Transverse colon (tissue), 4 donors: ENCODE measurements around the gene ALDH3B2. TPM values are rescaled to one million over a fixed set of nuclear protein-coding genes. Genes with fewer than 3 reads are reported as not detected.

ENCODE experiments used
- DNase-seq: peaks from one replicate; pipeline ENCODE4 v3.0.0-alpha.2; 2019
- H3K27ac ChIP-seq, 4 donors: fragments of 200-600 bp; sonication (generic); 2 replicates each; pipeline ENCODE4 v1.5.1; 2016 to 2018; ENCODE audit warnings: inconsistent platforms in 4 of 4
- H3K27me3 ChIP-seq: fragments of 200-600 bp; sonication (generic); 2 replicates; pipeline ENCODE4 v1.5.1; 2017; ENCODE audit warnings: inconsistent platforms
- H3K36me3 ChIP-seq, 4 donors: fragments of 200-600 bp; sonication (generic); 2 replicates each; pipeline ENCODE4 v1.5.1; 2017 to 2019; ENCODE audit warnings: inconsistent platforms in 4 of 4
- H3K4me1 ChIP-seq, 4 donors: fragments of 200-600 bp; sonication (generic); 2 replicates each; pipeline ENCODE4 v1.5.1; 2017 to 2020; ENCODE audit warnings: inconsistent platforms in 4 of 4
- H3K4me3 ChIP-seq, 4 donors: fragments of 200-600 bp; sonication (generic); 1 replicate in 1 of 4; 2 replicates in 3 of 4; pipeline versions ENCODE4 v1.5.1 to v1.6.1; 2017 to 2019; ENCODE audit warnings: inconsistent platforms in 4 of 4
- H3K9me3 ChIP-seq, 2 donors: fragments of 200-600 bp; sonication (generic); 2 replicates each; pipeline ENCODE4 v1.5.1; 2017 to 2019; ENCODE audit warnings: inconsistent platforms in 2 of 2
- EP300 ChIP-seq: sonication (generic); formaldehyde crosslinking; IDR thresholded peaks from one replicate; pipeline ENCODE4 v1.6.1; 2017; ENCODE audit warnings: antibody characterized with exemption, low read depth
- POLR2A ChIP-seq: fragments of 450-650 bp; IDR thresholded peaks from one replicate; pipeline ENCODE4 v1.6.1; 2016; ENCODE audit warnings: antibody characterized with exemption, mild to moderate bottlenecking, moderate library complexity
- POLR2AphosphoS5 ChIP-seq, 3 donors: sonication (generic); formaldehyde crosslinking; IDR thresholded peaks; one replicate each; pipeline ENCODE4 v1.6.1; 2016; ENCODE audit warnings: antibody characterized with exemption in 3 of 3
- WGBS, 2 donors: methylation state at CpG; one replicate each; pipeline ENCODE4 v1.1.5; 2018; ENCODE audit warnings: low coverage in 1 of 2; 5-methylcytosine and 5-hydroxymethylcytosine counted together
- in situ Hi-C, 4 donors: fragments of 200-750 bp; cut with MboI; loops; one replicate each; pipeline versions ENCODE4 v1.15.0 to v1.15.1; 2017; ENCODE audit warnings: low sequenced_read_pairs in 3 of 4, low pct_ligation_motif_present in 1 of 4, low pct_unique_long_range_greater_than_20kb in 1 of 4
- intact Hi-C: fragments of 100-400 bp; cut with DNase I; formaldehyde crosslinking; loops from one replicate; pipeline ENCODE4 v1.15.1; 2023; ENCODE audit warnings: low total_unique reads
- total RNA-seq, 4 donors: library from RNA; depleted of rRNA; stranded (reverse); fragments of >200 nt; gene quantifications; one replicate each; pipeline ENCODE4 v1.1.0, GENCODE V29; 2016
- TF ChIP-seq, protein P1 (sequence below), 5 experiments: fragments of 200-600 bp in 3 of 5; fragments of 450-650 bp in 2 of 5; sonication (generic) in 3 of 5; IDR thresholded peaks; 1 replicate in 2 of 5; 2 replicates in 3 of 5; pipeline ENCODE4 v1.5.1; 2016 to 2017; ENCODE audit warnings: antibody characterized with exemption in 5 of 5, inconsistent platforms in 3 of 5, mild to moderate bottlenecking in 2 of 5, moderate library complexity in 1 of 5

ALDH3B2 gene
- total RNA-seq, 4 donors from 2014 or later: 13.8 TPM; not detected in 3

DNA sequence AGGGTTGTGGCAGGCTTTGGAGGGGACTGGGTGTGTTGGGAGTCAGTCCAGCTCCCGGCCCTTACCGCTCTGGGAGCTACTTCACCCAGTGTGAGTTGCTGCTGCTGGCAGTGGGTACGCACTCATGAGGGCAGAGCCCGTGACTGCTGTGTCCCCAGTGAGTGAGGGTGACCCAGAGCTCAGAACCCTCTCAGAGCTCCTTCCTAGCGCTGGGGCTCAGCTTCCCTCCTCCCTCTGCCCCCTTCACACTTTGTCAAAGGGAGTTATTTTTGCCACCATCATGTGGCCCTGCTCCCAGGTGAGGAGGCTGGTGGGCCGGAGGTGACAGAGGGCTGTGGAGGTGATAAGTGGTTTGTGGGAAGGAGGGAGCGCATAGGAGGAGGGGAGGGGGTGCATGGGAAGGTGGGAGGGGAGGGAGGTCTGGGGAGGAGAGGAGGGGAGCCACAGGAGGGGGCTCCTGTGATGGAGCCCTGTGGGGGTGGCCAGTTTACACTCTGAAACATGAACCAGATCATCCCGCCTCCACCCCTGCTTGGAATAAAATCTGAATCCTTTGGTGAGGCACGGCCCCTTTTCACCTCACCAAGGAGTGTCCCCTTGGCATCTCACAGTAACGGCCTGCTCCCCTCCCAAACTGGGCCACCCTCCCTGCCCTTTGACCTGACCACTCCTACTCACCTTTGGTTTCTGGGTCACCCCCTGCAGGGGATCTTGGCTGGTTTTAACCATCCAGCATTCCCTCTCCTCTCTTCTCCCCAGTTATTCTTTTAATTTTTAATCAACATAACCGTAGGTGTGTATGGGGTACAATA, 57.8 kb downstream of the ALDH3B2 start:
- no peaks in the 10 kb centered on the region for H3K9me3 ChIP-seq
- DNase-seq: no peak
- TF ChIP-seq POLR2A: no peak
- no peak for TF ChIP-seq EP300
- no peak for TF ChIP-seq POLR2AphosphoS5 (IDR thresholded peaks at IDR 0.05)
- TF ChIP-seq, protein P1, sequence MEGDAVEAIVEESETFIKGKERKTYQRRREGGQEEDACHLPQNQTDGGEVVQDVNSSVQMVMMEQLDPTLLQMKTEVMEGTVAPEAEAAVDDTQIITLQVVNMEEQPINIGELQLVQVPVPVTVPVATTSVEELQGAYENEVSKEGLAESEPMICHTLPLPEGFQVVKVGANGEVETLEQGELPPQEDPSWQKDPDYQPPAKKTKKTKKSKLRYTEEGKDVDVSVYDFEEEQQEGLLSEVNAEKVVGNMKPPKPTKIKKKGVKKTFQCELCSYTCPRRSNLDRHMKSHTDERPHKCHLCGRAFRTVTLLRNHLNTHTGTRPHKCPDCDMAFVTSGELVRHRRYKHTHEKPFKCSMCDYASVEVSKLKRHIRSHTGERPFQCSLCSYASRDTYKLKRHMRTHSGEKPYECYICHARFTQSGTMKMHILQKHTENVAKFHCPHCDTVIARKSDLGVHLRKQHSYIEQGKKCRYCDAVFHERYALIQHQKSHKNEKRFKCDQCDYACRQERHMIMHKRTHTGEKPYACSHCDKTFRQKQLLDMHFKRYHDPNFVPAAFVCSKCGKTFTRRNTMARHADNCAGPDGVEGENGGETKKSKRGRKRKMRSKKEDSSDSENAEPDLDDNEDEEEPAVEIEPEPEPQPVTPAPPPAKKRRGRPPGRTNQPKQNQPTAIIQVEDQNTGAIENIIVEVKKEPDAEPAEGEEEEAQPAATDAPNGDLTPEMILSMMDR (IDR thresholded peaks at IDR 0.05): no peak
- WGBS, 2 donors: 48% methylated on average over 11 of the region's 11 CpGs; no CpG with 5 or more reads in 1 of the 2 donors
- no peak overlapping the region for H3K4me3 ChIP-seq
- intact Hi-C loops: no loop called here
- peaks cover 6 to 13% (median 12%) of the 10 kb centered on the region in 4 donors for H3K4me1 ChIP-seq
- in situ Hi-C loops: no loop called here
- no peaks in the 10 kb centered on the region for H3K36me3 ChIP-seq
- H3K27ac ChIP-seq: no peak overlapping the region
- H3K27me3 ChIP-seq: peaks cover 15% of the 10 kb centered on the region

DNA sequence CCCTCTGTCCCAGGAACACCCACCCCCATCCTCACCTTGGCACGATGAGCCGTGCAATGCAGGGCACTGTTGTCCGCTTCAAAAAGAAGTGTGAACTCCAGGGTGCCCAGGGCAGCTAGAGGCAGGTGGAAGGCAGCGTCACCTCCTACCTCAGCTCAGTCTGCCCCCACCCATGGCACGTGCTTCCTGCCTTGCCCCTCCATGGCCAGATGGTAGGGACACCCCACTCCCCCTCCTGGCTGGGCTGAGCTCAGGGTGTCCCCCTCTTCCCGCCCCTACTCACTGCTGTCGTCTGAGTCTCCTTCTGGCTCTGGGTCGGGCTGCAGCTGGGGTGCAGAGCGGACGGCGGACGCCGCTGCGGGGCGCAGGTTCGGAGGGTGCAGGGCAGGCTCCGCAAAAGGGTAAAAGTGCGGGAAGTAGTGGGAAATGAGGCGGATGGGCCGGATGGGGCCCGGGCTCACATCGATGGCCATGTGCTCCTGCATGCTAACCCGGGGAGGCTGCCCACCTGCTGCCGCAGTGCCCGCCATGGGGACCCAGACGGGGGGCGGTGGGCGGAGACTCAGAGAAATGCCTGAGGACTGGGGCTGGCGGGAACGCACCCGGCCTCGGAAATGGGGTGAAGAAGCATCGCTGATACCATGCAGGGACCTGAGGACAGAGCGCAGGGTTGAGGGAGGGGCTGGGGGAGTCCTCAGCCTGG, 58.5 kb downstream of the ALDH3B2 start:
- Histone ChIP-seq H3K27me3 (peaks cover 15% of the 10 kb centered on the region), H3K36me3 (no peaks in the 10 kb centered on the region), H3K27ac (no peak overlapping the region), H3K4me3 (no peak overlapping the region), H3K9me3 (no peaks in the 10 kb centered on the region), H3K4me1 (peaks cover 6 to 13% (median 12%) of the 10 kb centered on the region in 4 donors)
- in situ Hi-C loops (no loop called here), intact Hi-C loops (no loop called here)
- WGBS, 2 donors: 55% methylated on average over 34 of the region's 34 CpGs; no CpG with 5 or more reads in 1 of the 2 donors
- no peak for TF ChIP-seq POLR2AphosphoS5 (IDR thresholded peaks at IDR 0.05)
- TF ChIP-seq, protein P1 (IDR thresholded peaks at IDR 0.05): no peak
- TF ChIP-seq POLR2A: no peak
- no peak for TF ChIP-seq EP300
- DNase-seq: no peak

DNA sequence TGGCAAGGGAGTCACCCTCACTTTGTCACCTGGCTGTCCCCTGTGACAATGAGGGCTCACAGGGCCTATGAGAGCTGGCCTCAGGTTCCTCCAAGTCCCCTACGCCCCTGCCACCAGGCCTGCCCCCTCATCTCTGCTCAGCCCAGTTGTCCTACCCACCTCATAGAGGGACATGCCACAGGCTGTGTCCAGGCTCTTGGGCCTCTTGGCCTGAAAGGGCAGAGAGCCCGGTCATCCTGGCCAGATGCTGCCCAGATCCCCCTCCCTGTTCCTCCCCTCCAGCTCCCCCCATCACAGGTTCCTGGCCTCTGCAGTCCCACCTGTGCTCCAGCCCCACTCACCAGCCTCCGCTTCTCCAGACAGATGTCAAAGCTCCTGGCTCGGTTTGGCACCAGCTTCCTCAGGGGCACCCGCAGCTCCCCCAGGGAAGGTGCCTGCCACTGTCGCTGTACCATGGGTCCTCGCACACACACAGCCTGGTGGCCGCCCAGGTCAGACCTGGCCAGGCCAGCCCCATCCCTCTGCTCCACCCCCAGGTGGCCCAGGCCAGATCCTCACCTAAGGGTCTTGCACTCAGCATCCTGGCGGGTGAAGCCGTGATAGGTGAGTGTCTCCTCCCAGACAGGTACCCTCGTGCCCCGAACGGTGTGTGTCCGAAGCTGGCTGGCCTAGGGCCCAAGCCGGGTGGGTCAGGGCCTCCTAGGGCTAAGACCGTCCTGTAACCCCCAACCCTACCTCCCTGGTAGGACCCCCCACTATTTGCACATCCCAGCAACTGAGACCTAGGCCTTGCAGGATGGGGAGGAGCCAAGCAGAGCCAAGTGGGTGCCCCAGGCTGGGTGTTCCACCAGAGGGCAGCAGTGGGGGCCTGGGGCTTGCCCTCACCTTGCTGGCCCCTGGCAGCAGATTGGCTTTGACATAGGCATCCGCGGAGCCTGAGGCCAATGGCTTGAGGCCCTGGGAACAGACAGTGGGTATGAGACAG, 59.4 kb downstream of the ALDH3B2 start:
- intact Hi-C loops (no loop called here), in situ Hi-C loops (no loop called here)
- Histone ChIP-seq H3K27me3 (peaks cover 15% of the 10 kb centered on the region), H3K27ac (peak overlapping the region; percentile 63 to 77 (median 72)), H3K36me3 (peaks cover 0 to 3% (median 0%) of the 10 kb centered on the region in 4 donors), H3K4me3 (no peak overlapping the region), H3K4me1 (peaks cover 6 to 13% (median 12%) of the 10 kb centered on the region in 4 donors), H3K9me3 (no peaks in the 10 kb centered on the region)
- WGBS, 2 donors: 84% methylated on average over 15 of the region's 18 CpGs; no CpG with 5 or more reads in 1 of the 2 donors
- TF ChIP-seq EP300: no peak
- TF ChIP-seq POLR2A: no peak
- no peak for TF ChIP-seq POLR2AphosphoS5 (IDR thresholded peaks at IDR 0.05)
- TF ChIP-seq, protein P1 (IDR thresholded peaks at IDR 0.05): peak; percentile 27 to 60 (median 52)
- DNase-seq: peak; percentile 55
